ENCODE data around the gene NKPD1. TPM values are rescaled to one million over a fixed set of nuclear protein-coding genes. Genes with fewer than 3 reads are reported as not detected.

The NKPD1 gene
- total RNA-seq, 1 experiment from 2014 or later = 2.4 TPM

GRCh38 chr19:45156751-45157150 lies 4.0 kb downstream of the NKPD1 start:
- Histone ChIP-seq H3K4me3 (ENCODE audit: low read depth, low read length) (no peak overlapping the region), H3K4me1 (peaks cover 31% of the 10 kb centered on the region), H3K9me3 (no peaks in the 10 kb centered on the region), H3K36me3 (ENCODE audit: control insufficient read depth, insufficient read depth, low read length) (no peaks in the 10 kb centered on the region), H3K27me3 (replicated peaks; ENCODE audit: control insufficient read depth, insufficient read depth, low read length) (no peaks in the 10 kb centered on the region)
- no peaks in the 10 kb centered on the region for H3K27me3 Mint-ChIP-seq (ENCODE audit: insufficient read depth, unreplicated experiment)
- intact Hi-C loops (cut with micrococcal nuclease; ENCODE audit: unreplicated experiment) = no loop called here
- no TSS peak for BruUV-seq (replicated peaks)
- TF ChIP-seq CTCF (IDR thresholded peaks at IDR 0.05; ENCODE audit: insufficient read depth in 1 of 2, low read depth in 1 of 2, low read length in 1 of 2, severe bottlenecking in 1 of 2, unreplicated experiment in 1 of 2) = no peak
- peaks cover 28% of the 10 kb centered on the region for H3K4me1 Mint-ChIP-seq (ENCODE audit: low read depth, unreplicated experiment)
- no peak overlapping the region for H3K27ac Mint-ChIP-seq (ENCODE audit: unreplicated experiment)
- H3K36me3 Mint-ChIP-seq (ENCODE audit: insufficient read depth, unreplicated experiment) = peaks cover 63% of the 10 kb centered on the region
- H3K9me3 Mint-ChIP-seq (ENCODE audit: unreplicated experiment) = no peaks in the 10 kb centered on the region
- no peak for DNase-seq
- ChIA-PET POLR2A (no interaction called here), CTCF (interaction anchor here (0.6 to 0.7 kb wide), 2 partner anchors 62 to 522 kb away, joined by 3 read pairs; no protein-coding TSS in a partner anchor)
- H3K4me3 Mint-ChIP-seq (ENCODE audit: unreplicated experiment) = no peak overlapping the region

- no peak for DNase-seq
- peaks cover 22% of the 10 kb centered on the region for H3K4me1 Mint-ChIP-seq (ENCODE audit: low read depth, unreplicated experiment)
- TF ChIP-seq CTCF (IDR thresholded peaks at IDR 0.05; ENCODE audit: insufficient read depth in 1 of 2, low read depth in 1 of 2, low read length in 1 of 2, severe bottlenecking in 1 of 2, unreplicated experiment in 1 of 2) = no peak
- intact Hi-C loops (cut with micrococcal nuclease; ENCODE audit: unreplicated experiment) = no loop called here
- Histone ChIP-seq H3K4me3 (ENCODE audit: low read depth, low read length) (no peak overlapping the region), H3K4me1 (peaks cover 25% of the 10 kb centered on the region), H3K36me3 (ENCODE audit: control insufficient read depth, insufficient read depth, low read length) (no peaks in the 10 kb centered on the region), H3K9me3 (no peaks in the 10 kb centered on the region), H3K27me3 (replicated peaks; ENCODE audit: control insufficient read depth, insufficient read depth, low read length) (no peaks in the 10 kb centered on the region)
- CTCF ChIA-PET = no interaction called here
- POLR2A ChIA-PET = no interaction called here
- H3K9me3 Mint-ChIP-seq (ENCODE audit: unreplicated experiment) = no peaks in the 10 kb centered on the region
- H3K4me3 Mint-ChIP-seq (ENCODE audit: unreplicated experiment) = no peak overlapping the region
- no peaks in the 10 kb centered on the region for H3K27me3 Mint-ChIP-seq (ENCODE audit: insufficient read depth, unreplicated experiment)
- no TSS peak for BruUV-seq (replicated peaks)
- H3K27ac Mint-ChIP-seq (ENCODE audit: unreplicated experiment) = no peak overlapping the region
- peaks cover 63% of the 10 kb centered on the region for H3K36me3 Mint-ChIP-seq (ENCODE audit: insufficient read depth, unreplicated experiment)
These were observed 4.7 kb downstream of the NKPD1 start for GRCh38 chr19:45156011-45156630.

- Histone ChIP-seq H3K4me3 (ENCODE audit: low read depth, low read length) (peak overlapping the region; percentile 67), H3K36me3 (ENCODE audit: control insufficient read depth, insufficient read depth, low read length) (no peaks in the 10 kb centered on the region), H3K9me3 (no peaks in the 10 kb centered on the region), H3K4me1 (peaks cover 16% of the 10 kb centered on the region), H3K27me3 (replicated peaks; ENCODE audit: control insufficient read depth, insufficient read depth, low read length) (no peaks in the 10 kb centered on the region)
- Mint-ChIP-seq H3K4me1 (ENCODE audit: low read depth, unreplicated experiment) (peaks cover 11% of the 10 kb centered on the region), H3K9me3 (ENCODE audit: unreplicated experiment) (no peaks in the 10 kb centered on the region), H3K27ac (ENCODE audit: unreplicated experiment) (peak overlapping the region; percentile 58), H3K4me3 (ENCODE audit: unreplicated experiment) (peak overlapping the region; percentile 74), H3K27me3 (ENCODE audit: insufficient read depth, unreplicated experiment) (no peaks in the 10 kb centered on the region), H3K36me3 (ENCODE audit: insufficient read depth, unreplicated experiment) (peaks cover 55% of the 10 kb centered on the region)
- intact Hi-C loops (cut with micrococcal nuclease; ENCODE audit: unreplicated experiment) = loop anchor here (1.0 kb wide), 1 partner anchor 24 kb away; the partner anchor contains the start of genes BLOC1S3 and TRAPPC6A
- BruUV-seq (replicated peaks) = no TSS peak
- TF ChIP-seq CTCF (IDR thresholded peaks at IDR 0.05; ENCODE audit: insufficient read depth in 1 of 2, low read depth in 1 of 2, low read length in 1 of 2, severe bottlenecking in 1 of 2, unreplicated experiment in 1 of 2) = no peak
- CTCF ChIA-PET = interaction anchor here (0.6 to 2.3 kb wide), 7 partner anchors 9 to 239 kb away, joined by 3 to 17 read pairs (median 4); partner anchors contain the start of genes BLOC1S3, PPP1R37 and TRAPPC6A
- DNase-seq = peak; percentile 70 to 86
- POLR2A ChIA-PET = interaction anchor here (0.9 to 2.4 kb wide), 2 partner anchors 24 to 62 kb away, joined by 4 to 16 read pairs; partner anchors contain the start of genes BLOC1S3, PPP1R37 and TRAPPC6A
These were observed 6.5 kb downstream of the NKPD1 start for GRCh38 chr19:45154064-45154827.

Measured in Caco-2 (cell line).